Testis (tissue), 3 donors: Measurements from ENCODE around the gene GRIPAP1. TPM values are rescaled to one million over a fixed set of nuclear protein-coding genes. Genes with fewer than 3 reads are reported as not detected.
"Not testable (repeated sequence)": the region's sequence is repeated elsewhere in the genome, so short reads cannot be mapped to it uniquely, and the experiment has no call there.

Experiments
- DNase-seq: peaks from one replicate; pipeline ENCODE4 v3.0.0-alpha.2; 2019
- H3K27ac ChIP-seq, 2 donors: fragments of 200-600 bp; sonication (generic); one replicate each; pipeline ENCODE4 v1.5.1; 2019
- H3K27me3 ChIP-seq: fragments of 200-600 bp; sonication (generic); one replicate; pipeline ENCODE4 v1.5.1; 2019
- H3K36me3 ChIP-seq: fragments of 200-600 bp; sonication (generic); one replicate; pipeline ENCODE4 v1.5.1; 2017; ENCODE audit warnings: low read depth; ENCODE audit errors: missing control alignments
- H3K4me1 ChIP-seq: fragments of 200-600 bp; sonication (generic); one replicate; pipeline ENCODE4 v1.5.1; 2019
- H3K4me3 ChIP-seq, 2 donors: fragments of 200-600 bp; sonication (generic); one replicate each; pipeline ENCODE4 v1.5.1; 2017 to 2019
- H3K9me3 ChIP-seq: fragments of 200-600 bp; sonication (generic); one replicate; pipeline ENCODE4 v1.5.1; 2017
- POLR2A ChIP-seq: fragments of 450-650 bp; IDR thresholded peaks from one replicate; pipeline ENCODE4 v1.6.1; 2017; ENCODE audit warnings: antibody characterized with exemption, mild to moderate bottlenecking, moderate library complexity
- WGBS, 2 donors: methylation state at CpG; one replicate each; pipeline ENCODE4 v1.1.5; 2018; 5-methylcytosine and 5-hydroxymethylcytosine counted together
- intact Hi-C: fragments of 100-400 bp; cut with DNase I; formaldehyde crosslinking; loops from one replicate; pipeline ENCODE4 v1.15.1; 2023; ENCODE audit warnings: low total_unique reads
- polyA plus RNA-seq: library from polyadenylated mRNA; stranded (reverse); fragments of 350-450 nt; fragmentation: Illumina TruSeq; extraction: RNeasy Lipid Tissue Mini Kit (QIAGEN cat#74804); gene quantifications from one replicate; pipeline ENCODE4 v1.2.3, GENCODE V29; 2014; ENCODE audit warnings: low read depth, low replicate concordance; ENCODE audit not compliant: insufficient read depth
- total RNA-seq, 2 donors: library from RNA; depleted of rRNA; stranded (reverse); fragments of >200 nt; gene quantifications; one replicate each; pipeline ENCODE4 v1.2.3, GENCODE V29; 2016
- TF ChIP-seq, protein P1 (sequence below), 3 experiments: fragments of 450-650 bp in 2 of 3; fragments of 200-600 bp in 1 of 3; sonication (generic) in 1 of 3; IDR thresholded peaks; one replicate each; pipeline ENCODE4 v1.5.1; 2016 to 2019; ENCODE audit warnings: antibody characterized with exemption in 3 of 3, mild to moderate bottlenecking in 2 of 3, moderate library complexity in 1 of 3

Gene GRIPAP1
- total and polyA plus RNA-seq, 3 donors from 2014 or later, result 44.4 to 88.9 (median 76.4) TPM

DNA sequence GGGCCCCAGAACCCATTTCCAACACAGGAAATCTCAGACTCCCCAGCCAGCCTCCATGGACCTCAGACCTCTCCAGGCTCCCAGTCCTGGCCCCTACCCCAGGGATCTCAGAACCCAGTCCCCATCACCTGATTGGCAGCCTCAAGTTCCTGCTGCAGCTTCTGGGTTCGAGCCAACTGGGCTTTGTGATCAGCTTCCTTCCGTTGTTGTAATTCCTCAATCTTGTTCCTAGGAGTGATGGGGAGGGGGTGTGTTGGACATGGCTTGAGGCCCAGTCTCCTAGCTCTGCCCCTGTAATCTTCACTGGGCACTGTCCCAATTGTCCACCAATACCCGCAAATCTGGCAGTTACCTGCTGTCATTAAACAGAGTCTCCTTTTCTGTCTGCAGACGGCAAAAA is 12.6 kb downstream of the GRIPAP1 start:
- WGBS, 2 donors, result 57 to 80% methylated on average over 1 to 4 of the region's 4 CpGs
- no peaks in the 10 kb centered on the region for H3K9me3 ChIP-seq
- TF ChIP-seq, protein P1, sequence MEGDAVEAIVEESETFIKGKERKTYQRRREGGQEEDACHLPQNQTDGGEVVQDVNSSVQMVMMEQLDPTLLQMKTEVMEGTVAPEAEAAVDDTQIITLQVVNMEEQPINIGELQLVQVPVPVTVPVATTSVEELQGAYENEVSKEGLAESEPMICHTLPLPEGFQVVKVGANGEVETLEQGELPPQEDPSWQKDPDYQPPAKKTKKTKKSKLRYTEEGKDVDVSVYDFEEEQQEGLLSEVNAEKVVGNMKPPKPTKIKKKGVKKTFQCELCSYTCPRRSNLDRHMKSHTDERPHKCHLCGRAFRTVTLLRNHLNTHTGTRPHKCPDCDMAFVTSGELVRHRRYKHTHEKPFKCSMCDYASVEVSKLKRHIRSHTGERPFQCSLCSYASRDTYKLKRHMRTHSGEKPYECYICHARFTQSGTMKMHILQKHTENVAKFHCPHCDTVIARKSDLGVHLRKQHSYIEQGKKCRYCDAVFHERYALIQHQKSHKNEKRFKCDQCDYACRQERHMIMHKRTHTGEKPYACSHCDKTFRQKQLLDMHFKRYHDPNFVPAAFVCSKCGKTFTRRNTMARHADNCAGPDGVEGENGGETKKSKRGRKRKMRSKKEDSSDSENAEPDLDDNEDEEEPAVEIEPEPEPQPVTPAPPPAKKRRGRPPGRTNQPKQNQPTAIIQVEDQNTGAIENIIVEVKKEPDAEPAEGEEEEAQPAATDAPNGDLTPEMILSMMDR (IDR thresholded peaks at IDR 0.05), result no peak
- no peak for TF ChIP-seq POLR2A
- no peaks in the 10 kb centered on the region for H3K27me3 ChIP-seq
- DNase-seq, result no peak
- H3K27ac ChIP-seq, result no peak overlapping the region
- no peak overlapping the region for H3K4me3 ChIP-seq
- no peaks in the 10 kb centered on the region for H3K36me3 ChIP-seq
- no peaks in the 10 kb centered on the region for H3K4me1 ChIP-seq
- intact Hi-C loops, result no loop called here

DNA sequence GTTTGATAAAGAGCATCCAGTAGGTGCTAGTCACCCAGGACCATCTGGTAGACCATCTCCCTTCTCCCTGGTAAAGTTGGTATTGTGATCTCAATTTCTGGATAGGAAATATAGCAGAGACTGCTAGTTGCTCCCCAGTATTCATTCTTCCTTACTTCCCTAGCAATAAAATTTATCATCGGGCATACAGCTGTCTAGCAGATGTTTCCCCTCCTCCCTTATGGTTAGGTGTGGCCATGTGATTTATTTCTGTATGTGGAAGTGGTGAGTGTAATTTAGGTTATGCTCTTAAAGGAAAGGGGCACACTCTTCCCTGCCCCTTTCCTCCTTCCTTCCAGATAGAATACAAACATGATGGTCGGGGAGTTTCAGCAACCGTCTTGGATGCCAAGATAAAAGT is 18.2 kb downstream of the GRIPAP1 start:
- Histone ChIP-seq H3K4me3 (no peak overlapping the region), H3K9me3 (no peaks in the 10 kb centered on the region), H3K27me3 (no peaks in the 10 kb centered on the region), H3K4me1 (no peaks in the 10 kb centered on the region), H3K36me3 (no peaks in the 10 kb centered on the region), H3K27ac (no peak overlapping the region)
- TF ChIP-seq POLR2A, result no peak
- TF ChIP-seq, protein P1 (IDR thresholded peaks at IDR 0.05), result no peak
- intact Hi-C loops, result no loop called here
- DNase-seq, result no peak
- 88 to 91% methylated on average over 3 of the region's 3 CpGs for WGBS, 2 donors

DNA sequence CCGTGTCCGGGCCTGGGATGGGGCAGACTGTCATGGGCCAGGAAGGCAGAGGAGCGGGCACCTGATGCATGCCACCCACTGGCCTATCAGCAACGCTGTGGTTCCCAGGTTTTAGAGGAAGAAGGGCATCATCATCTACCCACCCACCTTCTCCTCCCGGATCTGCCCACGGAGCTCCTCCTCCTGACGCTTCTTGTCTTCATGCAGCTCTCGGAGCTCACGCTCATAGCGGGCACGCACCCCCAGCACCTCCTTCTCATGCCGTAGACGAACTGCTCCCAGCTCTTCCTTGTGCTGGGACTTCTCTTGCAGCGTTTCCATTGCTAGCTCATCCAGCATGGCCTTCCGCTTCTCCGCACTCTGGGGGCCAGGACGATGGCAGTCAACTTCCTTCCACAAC is 19.0 kb downstream of the GRIPAP1 start:
- Histone ChIP-seq H3K4me3 (no peak overlapping the region), H3K27ac (no peak overlapping the region), H3K36me3 (no peaks in the 10 kb centered on the region), H3K9me3 (no peaks in the 10 kb centered on the region), H3K4me1 (no peaks in the 10 kb centered on the region), H3K27me3 (no peaks in the 10 kb centered on the region)
- intact Hi-C loops, result no loop called here
- no peak for TF ChIP-seq POLR2A
- TF ChIP-seq, protein P1 (IDR thresholded peaks at IDR 0.05), result no peak
- DNase-seq, result no peak
- 90 to 94% methylated on average over 9 to 15 of the region's 17 CpGs for WGBS, 2 donors

DNA sequence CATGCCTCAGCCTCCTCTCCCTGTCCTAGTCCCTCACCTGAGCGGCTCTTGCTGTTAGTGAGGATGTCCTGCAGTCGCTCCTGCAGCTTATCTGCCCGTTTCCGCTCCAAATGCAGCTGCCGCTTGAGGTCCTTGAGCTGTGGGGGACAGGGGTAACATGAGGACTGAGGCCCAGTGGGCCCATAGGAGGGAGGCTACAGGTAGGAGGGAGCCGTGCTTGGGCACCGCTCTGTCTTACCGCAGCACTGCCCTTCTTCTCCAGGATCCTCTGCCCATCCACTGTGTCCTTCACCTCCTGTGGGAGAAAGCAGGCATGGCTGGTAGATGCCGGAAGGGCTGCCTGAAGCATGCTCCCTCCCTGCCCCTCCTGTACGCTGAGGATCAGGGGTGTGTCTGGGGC is 20.9 kb downstream of the GRIPAP1 start:
- no peaks in the 10 kb centered on the region for H3K27me3 ChIP-seq
- H3K27ac ChIP-seq, result no peak overlapping the region
- TF ChIP-seq, protein P1 (IDR thresholded peaks at IDR 0.05), result no peak
- TF ChIP-seq POLR2A, result no peak
- intact Hi-C loops, result no loop called here
- WGBS, 2 donors, result 60 to 71% methylated on average over 5 to 7 of the region's 10 CpGs
- no peak overlapping the region for H3K4me3 ChIP-seq
- no peaks in the 10 kb centered on the region for H3K4me1 ChIP-seq
- H3K36me3 ChIP-seq, result no peaks in the 10 kb centered on the region
- no peaks in the 10 kb centered on the region for H3K9me3 ChIP-seq
- no peak for DNase-seq

DNA sequence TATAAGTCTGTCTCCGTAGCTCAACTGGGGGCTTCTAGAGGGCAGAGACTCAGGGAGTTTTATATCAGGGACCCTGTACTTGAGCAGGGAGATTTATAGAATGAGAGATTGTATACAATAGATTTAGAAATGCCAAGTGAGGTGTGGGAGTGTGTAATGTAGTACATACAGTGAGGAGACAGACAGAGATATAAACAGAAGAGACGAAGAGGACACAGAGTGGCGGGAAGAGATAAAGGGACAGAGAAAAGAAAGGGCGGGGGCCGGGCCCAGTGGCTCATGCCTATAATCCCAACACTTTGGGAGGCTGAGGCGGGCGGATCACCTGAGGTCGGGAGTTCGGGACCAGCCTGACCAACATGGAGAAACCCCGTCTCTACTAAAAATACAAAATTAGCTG is 21.7 kb downstream of the GRIPAP1 start:
- not testable (repeated sequence) for H3K36me3 ChIP-seq

More for the DNA sequence above, 21.7 kb downstream of the GRIPAP1 start:
- H3K27me3 ChIP-seq, H3K4me3 ChIP-seq, H3K27ac ChIP-seq, DNase-seq, intact Hi-C loops, H3K4me1 ChIP-seq, H3K9me3 ChIP-seq: not testable (repeated sequence)
- WGBS, 2 donors, result 61 to 65% methylated on average over 2 to 10 of the region's 10 CpGs
